ENCODE results near the gene UBA6. TPM values are rescaled to one million over a fixed set of nuclear protein-coding genes. Genes with fewer than 3 reads are reported as not detected.
A peak's percentile ranks its signal among the peaks of the same experiment; 100 is the strongest.
"Not testable (repeated sequence)": the region's sequence is repeated elsewhere in the genome, so short reads cannot be mapped to it uniquely, and the experiment has no call there.

Gene UBA6
- total and polyA plus RNA-seq, 9 of the 15 experiments (the other 6 are each of a cell fraction or from before 2014, with no cell fraction given), result 22.9 to 139 (median 94.6) TPM

DNA sequence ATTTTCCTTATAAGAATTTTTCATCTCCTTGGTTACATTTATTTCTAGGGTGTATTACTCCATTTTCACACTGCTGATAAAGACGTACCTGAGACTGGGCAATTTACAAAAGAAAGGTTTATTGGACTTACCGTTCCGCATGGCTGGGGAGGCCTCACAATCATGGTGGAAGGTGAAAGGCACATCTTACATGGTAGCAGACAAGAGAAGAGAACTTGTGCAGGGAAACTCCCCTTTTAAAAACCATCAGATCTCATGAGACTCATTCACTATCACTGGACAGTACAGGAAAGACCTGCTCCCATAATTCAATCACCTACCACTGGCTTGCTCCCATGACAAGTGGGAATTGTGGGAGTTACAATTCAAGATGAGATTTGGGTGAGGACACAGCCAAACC lies 5.7 kb upstream of the UBA6 start:
- H4K20me1 ChIP-seq (replicated peaks; ENCODE audit: control insufficient read depth, insufficient read depth, low read length); intact Hi-C loops (cut with micrococcal nuclease); FAIRE-seq; H3K9me3 ChIP-seq (replicated peaks; ENCODE audit: control insufficient read depth, insufficient read depth, low read depth, low read length); POLR2A ChIA-PET; H3K27me3 ChIP-seq (ENCODE audit: control insufficient read depth in 2 of 2, insufficient read depth in 2 of 2, low read length in 2 of 2); ATAC-seq; H3K4me3 ChIP-seq; BruUV-seq (replicated peaks); H2AFZ ChIP-seq (ENCODE audit: low read depth, low read length); H3K9ac ChIP-seq (ENCODE audit: insufficient read depth in 1 of 2, low read depth in 2 of 2, low read length in 2 of 2); H3K27ac ChIP-seq (ENCODE audit: extremely low read depth, low read depth, low read length); in situ Hi-C loops (cut with MboI); H3K9me1 ChIP-seq (ENCODE audit: control insufficient read depth, insufficient read depth, low read length); CTCF ChIA-PET (ENCODE audit: low intra/inter-chr PET ratio); H3K4me2 ChIP-seq (ENCODE audit: insufficient read depth, low read length); H3K4me1 ChIP-seq (replicated peaks in 1 of 2; ENCODE audit: control insufficient read depth in 2 of 2, insufficient read depth in 2 of 2, low read length in 2 of 2); DNase-seq (ENCODE audit: extremely low read depth in 1 of 4, low spot score in 3 of 4): not testable (repeated sequence)
- Histone ChIP-seq H3K36me3 (ENCODE audit: control insufficient read depth, insufficient read depth, low read length) (peaks cover 32% of the 10 kb centered on the region), H3K79me2 (ENCODE audit: control insufficient read depth, insufficient read depth, low read length) (peaks cover 98% of the 10 kb centered on the region)
- 89% methylated on average over 3 of the region's 3 CpGs for WGBS (ENCODE audit: insufficient coverage, low coverage, missing lambda C conversion rate)
- TF ChIP-seq CBX3 (IDR thresholded peaks at IDR 0.05; ENCODE audit: borderline replicate concordance in 1 of 2, low read length in 2 of 2), result peak in 1 of 2 experiments; percentile 57; a peak in 1 of 3 replicates
- TF ChIP-seq, protein P1, sequence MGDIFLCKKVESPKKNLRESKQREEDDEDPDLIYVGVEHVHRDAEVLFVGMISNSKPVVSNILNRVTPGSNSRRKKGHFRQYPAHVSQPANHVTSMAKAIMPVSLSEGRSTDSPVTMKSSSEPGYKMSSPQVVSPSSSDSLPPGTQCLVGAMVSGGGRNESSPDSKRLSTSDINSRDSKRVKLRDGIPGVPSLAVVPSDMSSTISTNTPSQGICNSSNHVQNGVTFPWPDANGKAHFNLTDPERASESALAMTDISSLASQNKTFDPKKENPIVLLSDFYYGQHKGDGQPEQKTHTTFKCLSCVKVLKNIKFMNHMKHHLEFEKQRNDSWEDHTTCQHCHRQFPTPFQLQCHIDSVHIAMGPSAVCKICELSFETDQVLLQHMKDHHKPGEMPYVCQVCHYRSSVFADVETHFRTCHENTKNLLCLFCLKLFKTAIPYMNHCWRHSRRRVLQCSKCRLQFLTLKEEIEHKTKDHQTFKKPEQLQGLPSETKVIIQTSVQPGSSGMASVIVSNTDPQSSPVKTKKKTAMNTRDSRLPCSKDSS (IDR thresholded peaks at IDR 0.05; ENCODE audit: low read depth, partially characterized antibody), result peak; percentile 48

DNA sequence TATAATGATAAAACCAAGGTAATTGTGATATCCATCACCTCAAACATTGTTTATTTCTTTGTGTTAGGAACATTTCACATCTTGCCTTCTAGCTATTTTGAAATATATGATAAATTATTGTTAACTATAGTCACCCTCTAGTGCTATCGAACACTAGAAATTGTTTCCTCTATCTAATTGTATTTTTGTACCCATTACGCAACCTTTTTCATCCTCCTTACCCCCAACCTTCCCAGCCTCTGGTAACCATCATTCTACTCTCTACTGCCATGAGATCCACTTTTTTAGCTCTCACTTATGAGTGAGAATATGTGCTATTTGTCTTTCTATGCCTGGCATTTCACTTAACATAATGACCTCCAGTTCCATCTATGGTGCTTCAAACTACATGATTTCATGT lies 3.9 kb upstream of the UBA6 start:
- BruUV-seq (replicated peaks), result no TSS peak
- CTCF ChIA-PET (ENCODE audit: low intra/inter-chr PET ratio), result no interaction called here
- POLR2A ChIA-PET, result interaction anchor here (0.7 kb wide), 1 partner anchor 12 kb away, joined by 5 read pairs; no protein-coding TSS in a partner anchor

More for the DNA sequence above, 3.9 kb upstream of the UBA6 start:
- no peaks in the 10 kb centered on the region for H3K27me3 ChIP-seq (ENCODE audit: control insufficient read depth in 2 of 2, insufficient read depth in 2 of 2, low read length in 2 of 2)
- TF ChIP-seq CEBPG (CRISPR knock-in tag; IDR thresholded peaks at IDR 0.05) (no peak), CEBPG (tag; conservative IDR thresholded peaks at IDR 0.05 in 1 of 2, IDR thresholded peaks at IDR 0.05 in 1 of 2) (peak; percentile 18 to 76; a peak in 3 of 4 replicates), CEBPB (tag; IDR thresholded peaks at IDR 0.05) (peak; percentile 82), SAP30 (IDR thresholded peaks at IDR 0.05; ENCODE audit: borderline replicate concordance, insufficient read depth, low read depth, low read length, poor library complexity, severe bottlenecking) (no peak)
- no peaks in the 10 kb centered on the region for H4K20me1 ChIP-seq (replicated peaks; ENCODE audit: control insufficient read depth, insufficient read depth, low read length)
- in situ Hi-C loops (cut with MboI), result no loop called here
- H3K9me1 ChIP-seq (ENCODE audit: control insufficient read depth, insufficient read depth, low read length), result no peaks in the 10 kb centered on the region
- no peak for ATAC-seq
- peaks cover 32% of the 10 kb centered on the region for H3K36me3 ChIP-seq (ENCODE audit: control insufficient read depth, insufficient read depth, low read length)
- H3K9me3 ChIP-seq (replicated peaks; ENCODE audit: control insufficient read depth, insufficient read depth, low read depth, low read length), result peaks cover 10% of the 10 kb centered on the region
- H3K4me2 ChIP-seq (ENCODE audit: insufficient read depth, low read length), result no peak overlapping the region
- H3K4me1 ChIP-seq (replicated peaks in 1 of 2; ENCODE audit: control insufficient read depth in 2 of 2, insufficient read depth in 2 of 2, low read length in 2 of 2), result no peaks in the 10 kb centered on the region; a peak in 2 of 5 replicates
- no peak overlapping the region for H3K27ac ChIP-seq (ENCODE audit: extremely low read depth, low read depth, low read length)
- H3K9ac ChIP-seq (ENCODE audit: insufficient read depth in 1 of 2, low read depth in 2 of 2, low read length in 2 of 2), result no peak overlapping the region
- FAIRE-seq, result no peak
- H3K4me3 ChIP-seq, result no peak overlapping the region
- WGBS (ENCODE audit: insufficient coverage, low coverage, missing lambda C conversion rate), result 98% methylated on average over 2 of the region's 2 CpGs
- DNase-seq (ENCODE audit: extremely low read depth in 1 of 4, low spot score in 3 of 4), result no peak
- intact Hi-C loops (cut with micrococcal nuclease), result no loop called here
- no peak overlapping the region for H2AFZ ChIP-seq (ENCODE audit: low read depth, low read length)
- peaks cover 97% of the 10 kb centered on the region for H3K79me2 ChIP-seq (ENCODE audit: control insufficient read depth, insufficient read depth, low read length)

Measured in K562 (cell line).